Liver (tissue), 9 donors: ENCODE results near the gene YEATS2. TPM values are rescaled to one million over a fixed set of nuclear protein-coding genes. Genes with fewer than 3 reads are reported as not detected.

Experiments
- DNase-seq: peaks from one replicate; pipeline ENCODE4 v3.0.0-alpha.2; 2017; ENCODE audit warnings: low spot score
- H3K27ac ChIP-seq, 2 donors: one replicate each; pipeline ENCODE4 v1.7.0; 2013; ENCODE audit warnings: inconsistent platforms in 2 of 2, low read length in 2 of 2, control low read depth in 1 of 2, low read depth in 1 of 2, mild to moderate bottlenecking in 1 of 2
- H3K27me3 ChIP-seq, 4 donors: one replicate each; pipeline versions ENCODE4 v1.6.1 to v1.7.0; 2013; ENCODE audit warnings: low read length in 3 of 4, inconsistent platforms in 1 of 4, mild to moderate bottlenecking in 1 of 4, moderate library complexity in 1 of 4; ENCODE audit not compliant: control insufficient read depth in 4 of 4, insufficient read depth in 4 of 4
- H3K36me3 ChIP-seq, 4 donors: one replicate each; pipeline versions ENCODE4 v1.6.1 to v1.7.0; 2013; ENCODE audit warnings: low read length in 3 of 4, mild to moderate bottlenecking in 3 of 4, low read depth in 1 of 4, moderate library complexity in 1 of 4; ENCODE audit not compliant: control insufficient read depth in 4 of 4, insufficient read depth in 3 of 4
- H3K4me1 ChIP-seq, 4 donors: one replicate each; pipeline versions ENCODE4 v1.6.1 to v1.7.0; 2013; ENCODE audit warnings: low read length in 3 of 4, mild to moderate bottlenecking in 3 of 4, moderate library complexity in 1 of 4; ENCODE audit not compliant: control insufficient read depth in 4 of 4, insufficient read depth in 4 of 4
- H3K4me3 ChIP-seq, 3 donors: one replicate each; pipeline versions ENCODE4 v1.6.1 to v1.7.0; 2013; ENCODE audit warnings: low read length in 3 of 3, control low read depth in 1 of 3, low read depth in 1 of 3, mild to moderate bottlenecking in 1 of 3
- H3K9ac ChIP-seq, 2 donors: one replicate each; pipeline ENCODE4 v1.7.0; 2013; ENCODE audit warnings: low read length in 2 of 2, mild to moderate bottlenecking in 2 of 2, moderate library complexity in 2 of 2, control low read depth in 1 of 2, low read depth in 1 of 2
- H3K9me3 ChIP-seq, 4 donors: one replicate each; pipeline versions ENCODE4 v1.6.1 to v1.7.0; 2013; ENCODE audit warnings: low read length in 3 of 4; ENCODE audit not compliant: control insufficient read depth in 4 of 4
- EGR1 ChIP-seq, 2 donors: IDR thresholded peaks; 2 replicates each; pipeline ENCODE4 v1.6.1; 2016 to 2018; ENCODE audit warnings: antibody characterized with exemption in 2 of 2, low read depth in 2 of 2
- FOXA2 ChIP-seq: IDR thresholded peaks from 2 replicates; pipeline ENCODE4 v1.6.1; 2016; ENCODE audit warnings: antibody characterized with exemption
- GABPA ChIP-seq, 2 donors: IDR thresholded peaks in 1 of 2; conservative IDR thresholded peaks in 1 of 2; 2 replicates each; pipeline ENCODE4 v1.6.1; 2016; ENCODE audit warnings: antibody characterized with exemption in 2 of 2, mild to moderate bottlenecking in 1 of 2, moderate library complexity in 1 of 2
- HNF4A ChIP-seq, 2 donors: conservative IDR thresholded peaks; 2 replicates each; pipeline ENCODE4 v1.6.1; 2016; ENCODE audit warnings: antibody characterized with exemption in 2 of 2, mild to moderate bottlenecking in 2 of 2
- HNF4G ChIP-seq: IDR thresholded peaks from 2 replicates; pipeline ENCODE4 v1.6.1; 2016; ENCODE audit warnings: antibody characterized with exemption
- JUND ChIP-seq, 2 donors: IDR thresholded peaks; 2 replicates each; pipeline ENCODE4 v1.6.1; 2016; ENCODE audit warnings: antibody characterized with exemption in 2 of 2
- NR2F2 ChIP-seq: IDR thresholded peaks from 2 replicates; pipeline ENCODE4 v1.6.1; 2016; ENCODE audit warnings: antibody characterized with exemption
- RAD21 ChIP-seq, 2 donors: IDR thresholded peaks; 2 replicates each; pipeline ENCODE4 v1.6.1; 2016; ENCODE audit warnings: antibody characterized with exemption in 2 of 2, mild to moderate bottlenecking in 2 of 2
- RXRA ChIP-seq, 2 donors: IDR thresholded peaks; 2 replicates each; pipeline ENCODE4 v1.6.1; 2017 to 2018; ENCODE audit warnings: antibody characterized with exemption in 2 of 2, mild to moderate bottlenecking in 1 of 2
- SP1 ChIP-seq: IDR thresholded peaks from 2 replicates; pipeline ENCODE4 v1.6.1; 2018; ENCODE audit warnings: antibody characterized with exemption, mild to moderate bottlenecking
- TAF1 ChIP-seq: conservative IDR thresholded peaks from 2 replicates; pipeline ENCODE4 v1.6.1; 2016; ENCODE audit warnings: antibody characterized with exemption, mild to moderate bottlenecking
- YY1 ChIP-seq: IDR thresholded peaks from 2 replicates; pipeline ENCODE4 v1.6.1; 2016; ENCODE audit warnings: antibody characterized with exemption, mild to moderate bottlenecking
- WGBS: extraction: QIAGEN DNeasy Blood & Tissue Kit; methylation state at CpG from one replicate; pipeline ENCODE4 v1.1.7; 2013; 5-methylcytosine and 5-hydroxymethylcytosine counted together
- polyA plus RNA-seq, 2 donors: library from polyadenylated mRNA; stranded (reverse) in 1 of 2; unstranded in 1 of 2; fragments of 200-250 nt in 1 of 2; fragments of >200 nt in 1 of 2; fragmentation: Nextera tagmentation in 1 of 2; extraction: Ambion mirVana in 1 of 2; gene quantifications; one replicate each; pipeline versions ENCODE4 v1.2.1 to v1.2.3, GENCODE V29; 2013 to 2015
- total RNA-seq, 2 donors: library from RNA; depleted of rRNA; stranded (reverse); fragments of >200 nt; gene quantifications; one replicate each; pipeline ENCODE4 v1.2.3, GENCODE V29; 2014
- TF ChIP-seq, protein P1 (sequence below): IDR thresholded peaks from 2 replicates; pipeline ENCODE4 v1.6.1; 2016; ENCODE audit warnings: antibody characterized with exemption
- TF ChIP-seq, protein P2 (sequence below): IDR thresholded peaks from 2 replicates; pipeline ENCODE4 v1.6.1; 2016; ENCODE audit warnings: antibody characterized with exemption
- TF ChIP-seq, protein P3 (sequence below): IDR thresholded peaks from 2 replicates; pipeline ENCODE4 v1.6.1; 2016; ENCODE audit warnings: antibody characterized with exemption, mild to moderate bottlenecking
- TF ChIP-seq, protein P4 (sequence below): IDR thresholded peaks from 2 replicates; pipeline ENCODE4 v1.6.1; 2016; ENCODE audit warnings: antibody characterized with exemption
- TF ChIP-seq, protein P5 (sequence below): fragments of 150-350 bp; IDR thresholded peaks from 2 replicates; pipeline ENCODE4 v1.5.1; 2017; ENCODE audit warnings: improper control_type of control experiment, low read depth, low read length; ENCODE audit not compliant: missing input control
- donor health status: healthy.
- donor health status: healthy.
- donor health status: healthy.
- donor health status: healthy.
- donor health status: healthy.

The YEATS2 gene
- total and polyA plus RNA-seq, 4 donors = 1.5 to 9.4 (median 4.9) TPM

DNA sequence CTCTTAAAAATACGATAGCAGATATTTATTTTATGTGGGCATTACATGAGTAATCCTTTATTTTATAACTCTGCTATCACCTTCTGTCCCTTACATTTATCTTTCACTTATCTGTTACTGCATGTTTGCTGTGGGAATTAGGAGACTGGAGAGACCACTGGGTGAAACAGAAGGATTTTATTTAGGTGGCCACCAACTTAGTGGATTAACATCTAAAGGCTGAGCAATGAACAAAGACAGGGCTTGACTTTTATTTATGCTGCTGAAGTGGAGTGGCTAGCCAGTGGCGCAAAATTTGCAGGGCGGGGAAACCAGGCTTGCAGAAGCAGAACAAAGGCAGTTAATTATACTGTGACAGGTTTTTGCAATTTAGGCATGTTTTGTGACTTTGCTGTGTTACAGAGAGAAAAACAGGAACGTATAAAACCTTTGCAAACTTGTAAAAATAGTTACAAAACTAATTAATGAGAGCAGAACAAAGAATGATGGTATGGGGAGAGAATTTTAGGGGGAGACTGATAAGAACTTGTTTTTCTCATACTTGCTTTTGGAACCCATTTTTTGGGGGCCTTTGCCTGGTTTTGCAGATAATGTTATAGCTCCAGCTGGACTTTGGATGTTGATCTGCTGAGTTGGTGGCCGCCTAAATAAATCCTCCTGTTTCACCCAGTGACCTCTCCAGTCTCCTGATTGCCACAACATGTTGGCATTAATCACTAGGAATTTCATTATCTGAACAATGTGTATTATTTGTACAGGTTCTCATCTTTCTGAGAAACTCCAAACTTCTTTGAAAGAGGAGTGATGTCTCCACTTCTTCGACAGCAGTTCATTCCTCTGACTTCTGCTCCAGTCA, 44.2 kb upstream of the YEATS2 start:
- TF ChIP-seq FOXA2 = no peak
- no peak for TF ChIP-seq RAD21 (IDR thresholded peaks at IDR 0.05)
- TF ChIP-seq, protein P1, sequence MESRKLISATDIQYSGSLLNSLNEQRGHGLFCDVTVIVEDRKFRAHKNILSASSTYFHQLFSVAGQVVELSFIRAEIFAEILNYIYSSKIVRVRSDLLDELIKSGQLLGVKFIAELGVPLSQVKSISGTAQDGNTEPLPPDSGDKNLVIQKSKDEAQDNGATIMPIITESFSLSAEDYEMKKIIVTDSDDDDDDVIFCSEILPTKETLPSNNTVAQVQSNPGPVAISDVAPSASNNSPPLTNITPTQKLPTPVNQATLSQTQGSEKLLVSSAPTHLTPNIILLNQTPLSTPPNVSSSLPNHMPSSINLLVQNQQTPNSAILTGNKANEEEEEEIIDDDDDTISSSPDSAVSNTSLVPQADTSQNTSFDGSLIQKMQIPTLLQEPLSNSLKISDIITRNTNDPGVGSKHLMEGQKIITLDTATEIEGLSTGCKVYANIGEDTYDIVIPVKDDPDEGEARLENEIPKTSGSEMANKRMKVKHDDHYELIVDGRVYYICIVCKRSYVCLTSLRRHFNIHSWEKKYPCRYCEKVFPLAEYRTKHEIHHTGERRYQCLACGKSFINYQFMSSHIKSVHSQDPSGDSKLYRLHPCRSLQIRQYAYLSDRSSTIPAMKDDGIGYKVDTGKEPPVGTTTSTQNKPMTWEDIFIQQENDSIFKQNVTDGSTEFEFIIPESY = no peak
- no peak for TF ChIP-seq HNF4G
- peak in 1 of 2 donors; percentile 53 for TF ChIP-seq RXRA (IDR thresholded peaks at IDR 0.05)
- peak; percentile 19 for TF ChIP-seq SP1
- no peak for TF ChIP-seq EGR1 (IDR thresholded peaks at IDR 0.05; ENCODE audit: low read depth in 2 of 2)
- no peak for TF ChIP-seq YY1
- TF ChIP-seq, protein P2, sequence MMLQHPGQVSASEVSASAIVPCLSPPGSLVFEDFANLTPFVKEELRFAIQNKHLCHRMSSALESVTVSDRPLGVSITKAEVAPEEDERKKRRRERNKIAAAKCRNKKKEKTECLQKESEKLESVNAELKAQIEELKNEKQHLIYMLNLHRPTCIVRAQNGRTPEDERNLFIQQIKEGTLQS = no peak
- no peak for TF ChIP-seq NR2F2
- TF ChIP-seq HNF4A (conservative IDR thresholded peaks at IDR 0.05) = peak; percentile 74 to 76
- no peaks in the 10 kb centered on the region for H3K27me3 ChIP-seq
- no peak overlapping the region for H3K9ac ChIP-seq
- H3K9me3 ChIP-seq = peaks cover 8 to 20% (median 9%) of the 10 kb centered on the region in 4 donors
- peaks cover 6 to 59% (median 28%) of the 10 kb centered on the region in 4 donors for H3K36me3 ChIP-seq
- no peak overlapping the region for H3K27ac ChIP-seq
- H3K4me3 ChIP-seq = peak overlapping the region in 1 of 3 donors; percentile 42
- WGBS = 85% methylated on average over 6 of the region's 6 CpGs
- H3K4me1 ChIP-seq = no peaks in the 10 kb centered on the region
- DNase-seq = no peak

DNA sequence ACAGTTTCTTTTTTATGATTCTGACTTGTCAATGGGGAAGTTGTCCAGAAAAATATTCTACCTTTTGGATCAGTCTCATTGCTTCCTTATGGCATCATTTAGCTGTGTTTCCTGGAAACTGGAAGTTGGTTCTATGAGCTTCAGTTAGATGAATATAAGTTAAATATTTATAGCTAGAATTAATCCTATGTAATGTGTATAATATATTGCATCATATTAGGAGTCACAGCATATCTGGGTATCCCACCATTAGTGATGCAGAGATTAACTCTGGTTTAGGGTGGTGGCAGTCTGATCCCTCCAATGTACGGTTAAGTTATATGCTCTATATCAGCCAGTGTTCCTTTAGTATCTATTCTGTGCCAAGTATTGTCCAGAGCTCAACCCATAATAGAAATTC, 42.9 kb upstream of the YEATS2 start:
- 95% methylated on average over 1 of the region's 1 CpG for WGBS
- DNase-seq = no peak
- no peak for TF ChIP-seq EGR1 (IDR thresholded peaks at IDR 0.05; ENCODE audit: low read depth in 2 of 2)
- no peak for TF ChIP-seq RAD21 (IDR thresholded peaks at IDR 0.05)
- TF ChIP-seq YY1 = no peak
- TF ChIP-seq, protein P3, sequence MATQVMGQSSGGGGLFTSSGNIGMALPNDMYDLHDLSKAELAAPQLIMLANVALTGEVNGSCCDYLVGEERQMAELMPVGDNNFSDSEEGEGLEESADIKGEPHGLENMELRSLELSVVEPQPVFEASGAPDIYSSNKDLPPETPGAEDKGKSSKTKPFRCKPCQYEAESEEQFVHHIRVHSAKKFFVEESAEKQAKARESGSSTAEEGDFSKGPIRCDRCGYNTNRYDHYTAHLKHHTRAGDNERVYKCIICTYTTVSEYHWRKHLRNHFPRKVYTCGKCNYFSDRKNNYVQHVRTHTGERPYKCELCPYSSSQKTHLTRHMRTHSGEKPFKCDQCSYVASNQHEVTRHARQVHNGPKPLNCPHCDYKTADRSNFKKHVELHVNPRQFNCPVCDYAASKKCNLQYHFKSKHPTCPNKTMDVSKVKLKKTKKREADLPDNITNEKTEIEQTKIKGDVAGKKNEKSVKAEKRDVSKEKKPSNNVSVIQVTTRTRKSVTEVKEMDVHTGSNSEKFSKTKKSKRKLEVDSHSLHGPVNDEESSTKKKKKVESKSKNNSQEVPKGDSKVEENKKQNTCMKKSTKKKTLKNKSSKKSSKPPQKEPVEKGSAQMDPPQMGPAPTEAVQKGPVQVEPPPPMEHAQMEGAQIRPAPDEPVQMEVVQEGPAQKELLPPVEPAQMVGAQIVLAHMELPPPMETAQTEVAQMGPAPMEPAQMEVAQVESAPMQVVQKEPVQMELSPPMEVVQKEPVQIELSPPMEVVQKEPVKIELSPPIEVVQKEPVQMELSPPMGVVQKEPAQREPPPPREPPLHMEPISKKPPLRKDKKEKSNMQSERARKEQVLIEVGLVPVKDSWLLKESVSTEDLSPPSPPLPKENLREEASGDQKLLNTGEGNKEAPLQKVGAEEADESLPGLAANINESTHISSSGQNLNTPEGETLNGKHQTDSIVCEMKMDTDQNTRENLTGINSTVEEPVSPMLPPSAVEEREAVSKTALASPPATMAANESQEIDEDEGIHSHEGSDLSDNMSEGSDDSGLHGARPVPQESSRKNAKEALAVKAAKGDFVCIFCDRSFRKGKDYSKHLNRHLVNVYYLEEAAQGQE = no peak
- TF ChIP-seq RXRA (IDR thresholded peaks at IDR 0.05) = no peak
- TF ChIP-seq, protein P2 = no peak
- no peak for TF ChIP-seq TAF1
- TF ChIP-seq, protein P4, sequence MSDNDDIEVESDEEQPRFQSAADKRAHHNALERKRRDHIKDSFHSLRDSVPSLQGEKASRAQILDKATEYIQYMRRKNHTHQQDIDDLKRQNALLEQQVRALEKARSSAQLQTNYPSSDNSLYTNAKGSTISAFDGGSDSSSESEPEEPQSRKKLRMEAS = no peak
- TF ChIP-seq HNF4A (conservative IDR thresholded peaks at IDR 0.05) = no peak
- no peak for TF ChIP-seq GABPA (IDR thresholded peaks at IDR 0.05 in 1 of 2, conservative IDR thresholded peaks at IDR 0.05 in 1 of 2)
- TF ChIP-seq, protein P5, sequence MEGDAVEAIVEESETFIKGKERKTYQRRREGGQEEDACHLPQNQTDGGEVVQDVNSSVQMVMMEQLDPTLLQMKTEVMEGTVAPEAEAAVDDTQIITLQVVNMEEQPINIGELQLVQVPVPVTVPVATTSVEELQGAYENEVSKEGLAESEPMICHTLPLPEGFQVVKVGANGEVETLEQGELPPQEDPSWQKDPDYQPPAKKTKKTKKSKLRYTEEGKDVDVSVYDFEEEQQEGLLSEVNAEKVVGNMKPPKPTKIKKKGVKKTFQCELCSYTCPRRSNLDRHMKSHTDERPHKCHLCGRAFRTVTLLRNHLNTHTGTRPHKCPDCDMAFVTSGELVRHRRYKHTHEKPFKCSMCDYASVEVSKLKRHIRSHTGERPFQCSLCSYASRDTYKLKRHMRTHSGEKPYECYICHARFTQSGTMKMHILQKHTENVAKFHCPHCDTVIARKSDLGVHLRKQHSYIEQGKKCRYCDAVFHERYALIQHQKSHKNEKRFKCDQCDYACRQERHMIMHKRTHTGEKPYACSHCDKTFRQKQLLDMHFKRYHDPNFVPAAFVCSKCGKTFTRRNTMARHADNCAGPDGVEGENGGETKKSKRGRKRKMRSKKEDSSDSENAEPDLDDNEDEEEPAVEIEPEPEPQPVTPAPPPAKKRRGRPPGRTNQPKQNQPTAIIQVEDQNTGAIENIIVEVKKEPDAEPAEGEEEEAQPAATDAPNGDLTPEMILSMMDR = no peak
- TF ChIP-seq SP1 = no peak
- no peak for TF ChIP-seq FOXA2
- no peak for TF ChIP-seq JUND (IDR thresholded peaks at IDR 0.05)
- no peak for TF ChIP-seq HNF4G
- TF ChIP-seq NR2F2 = no peak
- TF ChIP-seq, protein P1 = no peak
- Histone ChIP-seq H3K27ac (no peak overlapping the region), H3K4me1 (no peaks in the 10 kb centered on the region), H3K9me3 (peaks cover 8 to 20% (median 9%) of the 10 kb centered on the region in 4 donors), H3K4me3 (no peak overlapping the region), H3K27me3 (no peaks in the 10 kb centered on the region), H3K9ac (no peak overlapping the region), H3K36me3 (peaks cover 12 to 59% (median 31%) of the 10 kb centered on the region in 4 donors)
